Kidney (tissue), 14 donors: Measurements from ENCODE around the gene PPFIBP1. TPM values are rescaled to one million over a fixed set of nuclear protein-coding genes. Genes with fewer than 3 reads are reported as not detected.
"Not testable (repeated sequence)": the region's sequence is repeated elsewhere in the genome, so short reads cannot be mapped to it uniquely, and the experiment has no call there.

Experiments used
- DNase-seq, 5 donors: peaks; one replicate each; pipeline ENCODE4 v3.0.0-alpha.2; 2013 to 2020
- FAIRE-seq: peaks from 2 replicates; lab custom pipeline; 2012; peaks lifted over from hg19 to GRCh38; lab: Jason Lieb, UNC
- H3K27ac ChIP-seq, 2 donors: one replicate each; pipeline ENCODE4 v1.7.0; 2013; ENCODE audit warnings: low read depth in 2 of 2, low read length in 2 of 2, inconsistent platforms in 1 of 2
- H3K27me3 ChIP-seq: one replicate; pipeline ENCODE4 v1.7.1; 2013; ENCODE audit warnings: low read length, inconsistent platforms; ENCODE audit not compliant: control insufficient read depth, insufficient read depth
- H3K36me3 ChIP-seq, 3 donors: one replicate each; pipeline versions ENCODE4 v1.7.0 to v1.7.1; 2013; ENCODE audit warnings: low read length in 3 of 3, control low read depth in 1 of 3, inconsistent platforms in 1 of 3; ENCODE audit not compliant: insufficient read depth in 3 of 3, control insufficient read depth in 2 of 3
- H3K4me1 ChIP-seq, 3 donors: one replicate each; pipeline versions ENCODE4 v1.7.0 to v1.7.1; 2013; ENCODE audit warnings: low read length in 3 of 3, inconsistent platforms in 1 of 3, low read depth in 1 of 3; ENCODE audit not compliant: control insufficient read depth in 2 of 3, insufficient read depth in 2 of 3
- H3K4me3 ChIP-seq, 3 donors: one replicate each; pipeline versions ENCODE4 v1.7.0 to v1.8.1; 2013; ENCODE audit warnings: low read length in 3 of 3, control low read depth in 1 of 3, inconsistent platforms in 1 of 3
- H3K9ac ChIP-seq, 3 donors: one replicate each; pipeline versions ENCODE4 v1.7.0 to v1.7.1; 2013; ENCODE audit warnings: low read length in 3 of 3, control low read depth in 1 of 3, inconsistent platforms in 1 of 3
- H3K9me3 ChIP-seq, 3 donors: one replicate each; pipeline versions ENCODE4 v1.7.0 to v1.7.1; 2013; ENCODE audit warnings: low read length in 3 of 3, control low read depth in 1 of 3, inconsistent platforms in 1 of 3; ENCODE audit not compliant: control insufficient read depth in 2 of 3, insufficient read depth in 1 of 3
- intact Hi-C: fragments of 100-400 bp; cut with DNase I; formaldehyde crosslinking; loops from one replicate; pipeline ENCODE4 v1.11.1; 2022
- polyA plus RNA-seq: library from polyadenylated mRNA; stranded (reverse); fragments of 350-450 nt; fragmentation: Illumina TruSeq; extraction: RNeasy Lipid Tissue Mini Kit (QIAGEN cat#74804); gene quantifications from one replicate; pipeline ENCODE4 v1.2.3, GENCODE V29; 2014; ENCODE audit warnings: low read depth, low replicate concordance; ENCODE audit not compliant: insufficient read depth
- total RNA-seq: library from RNA; stranded (reverse); fragmentation: NEBNext Ultra II Directional; extraction: Animal tissue kit (Norgen Biotek cat#: 25700); gene quantifications from one replicate; pipeline ENCODE4 v1.2.1, GENCODE V29; 2021
- TF ChIP-seq, protein P1 (sequence below): IDR thresholded peaks from 3 replicates; pipeline ENCODE4 v1.5.1; 2012; ENCODE audit warnings: mild to moderate bottlenecking, moderate library complexity, borderline replicate concordance; ENCODE audit not compliant: insufficient read depth; ENCODE audit errors: extremely low read depth
- donor health status: control.
- donor health status: control.
- donor health status: control.
- donor health status: control.
- donor health status: control.
- donor health status: DM: yes; HTN: yes; CAD: no.
- donor health status: Normal renal cell carcinoma (clear cell type).

PPFIBP1 gene
- total and polyA plus RNA-seq, 2 donors from 2014 or later: 12.7 to 175 TPM

DNA sequence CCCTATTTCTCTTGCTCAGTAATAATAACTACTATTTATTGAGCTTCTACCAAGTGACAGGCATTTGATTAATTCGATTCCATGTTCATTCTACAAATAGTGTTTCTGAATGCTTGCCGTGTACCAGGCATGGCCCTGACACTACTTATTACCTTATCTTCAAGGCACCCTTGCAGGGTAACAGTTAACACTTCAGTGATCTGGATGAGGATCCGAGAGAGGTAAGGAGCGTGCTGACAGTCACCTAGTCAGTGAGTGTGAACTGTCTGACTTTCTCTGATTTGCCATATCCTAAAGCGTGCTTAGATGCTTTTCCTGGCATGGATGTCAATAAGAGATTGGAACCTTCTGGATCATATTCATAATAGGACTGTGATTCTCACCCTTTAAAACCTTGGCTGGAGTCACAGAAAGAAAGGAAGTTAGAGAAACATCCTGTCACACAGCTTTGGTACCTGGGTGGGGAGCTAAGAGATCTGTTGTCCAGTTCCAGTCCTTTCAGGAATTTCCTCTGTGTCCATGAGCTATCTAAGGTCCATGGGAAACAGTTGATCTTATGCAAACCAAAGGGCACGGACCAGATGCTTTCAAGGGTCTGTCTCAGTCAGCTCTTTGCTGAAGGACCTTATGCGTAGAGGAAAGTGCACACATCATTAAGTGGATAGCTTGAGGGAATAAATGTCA lies 54.8 kb downstream of the PPFIBP1 start:
- H3K27ac ChIP-seq: peak overlapping the region in 1 of 2 donors; percentile 70
- no peak for FAIRE-seq
- intact Hi-C loops: no loop called here

DNA sequence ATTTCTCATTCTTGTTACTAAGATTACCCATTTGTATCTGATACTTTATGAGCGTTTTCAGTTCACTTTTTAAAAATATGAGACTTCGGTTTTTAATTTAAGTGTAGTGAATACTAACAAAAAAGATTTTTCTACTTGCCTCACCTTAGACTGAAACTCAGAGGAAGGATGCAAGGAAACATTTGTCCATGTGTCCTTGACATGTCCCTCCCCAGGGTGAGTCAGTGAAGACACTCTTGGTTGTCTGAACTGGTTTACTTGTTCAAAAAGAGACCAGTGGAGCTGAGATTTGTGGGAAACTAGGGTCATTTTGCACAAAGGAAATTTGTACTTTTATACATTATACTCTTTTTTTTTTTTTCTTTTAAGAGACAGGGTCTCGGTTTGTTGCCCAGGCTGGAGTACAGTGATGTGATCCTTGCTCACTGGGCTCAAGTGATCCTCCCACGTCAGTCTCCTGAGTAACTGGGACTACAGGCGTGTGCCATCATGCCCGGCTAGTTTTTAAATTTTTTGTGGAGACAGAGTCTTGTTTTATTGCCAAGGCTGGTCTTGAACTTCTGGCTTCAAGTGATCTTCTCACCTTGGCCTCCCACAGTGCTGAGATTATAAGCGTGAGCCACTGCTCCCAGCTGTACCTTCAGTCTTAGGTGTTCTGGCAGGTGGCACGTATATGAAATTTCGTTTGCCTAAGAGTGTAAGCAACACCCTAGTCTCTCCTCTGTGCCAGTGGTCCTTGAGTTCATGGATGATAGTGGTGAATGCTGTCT lies 56.7 kb downstream of the PPFIBP1 start:
- H3K36me3 ChIP-seq: peaks cover 4 to 11% (median 5%) of the 10 kb centered on the region in 3 donors
- H3K4me1 ChIP-seq: peaks cover 0 to 21% (median 10%) of the 10 kb centered on the region in 3 donors
- TF ChIP-seq, protein P1, sequence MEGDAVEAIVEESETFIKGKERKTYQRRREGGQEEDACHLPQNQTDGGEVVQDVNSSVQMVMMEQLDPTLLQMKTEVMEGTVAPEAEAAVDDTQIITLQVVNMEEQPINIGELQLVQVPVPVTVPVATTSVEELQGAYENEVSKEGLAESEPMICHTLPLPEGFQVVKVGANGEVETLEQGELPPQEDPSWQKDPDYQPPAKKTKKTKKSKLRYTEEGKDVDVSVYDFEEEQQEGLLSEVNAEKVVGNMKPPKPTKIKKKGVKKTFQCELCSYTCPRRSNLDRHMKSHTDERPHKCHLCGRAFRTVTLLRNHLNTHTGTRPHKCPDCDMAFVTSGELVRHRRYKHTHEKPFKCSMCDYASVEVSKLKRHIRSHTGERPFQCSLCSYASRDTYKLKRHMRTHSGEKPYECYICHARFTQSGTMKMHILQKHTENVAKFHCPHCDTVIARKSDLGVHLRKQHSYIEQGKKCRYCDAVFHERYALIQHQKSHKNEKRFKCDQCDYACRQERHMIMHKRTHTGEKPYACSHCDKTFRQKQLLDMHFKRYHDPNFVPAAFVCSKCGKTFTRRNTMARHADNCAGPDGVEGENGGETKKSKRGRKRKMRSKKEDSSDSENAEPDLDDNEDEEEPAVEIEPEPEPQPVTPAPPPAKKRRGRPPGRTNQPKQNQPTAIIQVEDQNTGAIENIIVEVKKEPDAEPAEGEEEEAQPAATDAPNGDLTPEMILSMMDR: no peak
- H3K27me3 ChIP-seq: no peaks in the 10 kb centered on the region
- no peaks in the 10 kb centered on the region for H3K9me3 ChIP-seq
- no peak overlapping the region for H3K4me3 ChIP-seq
- no peak for DNase-seq
- H3K27ac ChIP-seq: peak overlapping the region; percentile 6 to 36
- intact Hi-C loops: no loop called here
- FAIRE-seq: no peak
- H3K9ac ChIP-seq: no peak overlapping the region

More for the DNA sequence above, 54.8 kb downstream of the PPFIBP1 start:
- H3K4me3 ChIP-seq: peak overlapping the region in 1 of 3 donors; percentile 3
- H3K36me3 ChIP-seq: peaks cover 4 to 11% (median 5%) of the 10 kb centered on the region in 3 donors
- peaks cover 0 to 9% (median 8%) of the 10 kb centered on the region in 3 donors for H3K4me1 ChIP-seq
- TF ChIP-seq, protein P1: no peak
- H3K9me3 ChIP-seq: no peaks in the 10 kb centered on the region
- DNase-seq: no peak
- H3K9ac ChIP-seq: no peak overlapping the region
- no peaks in the 10 kb centered on the region for H3K27me3 ChIP-seq

- H3K4me3 ChIP-seq, FAIRE-seq, H3K9ac ChIP-seq, intact Hi-C loops, DNase-seq, H3K27me3 ChIP-seq, H3K9me3 ChIP-seq: not testable (repeated sequence)
- H3K4me1 ChIP-seq: peaks cover 0 to 21% (median 10%) of the 10 kb centered on the region in 3 donors
- H3K36me3 ChIP-seq: peaks cover 4 to 11% (median 5%) of the 10 kb centered on the region in 3 donors
- H3K27ac ChIP-seq: peak overlapping the region; percentile 6 to 36
Observed at GRCh38 chr12:27581331-27581671, 57.3 kb downstream of the PPFIBP1 start.

GRCh38 chr12:27581833-27582232 lies 57.8 kb downstream of the PPFIBP1 start:
- H3K4me3 ChIP-seq, intact Hi-C loops, DNase-seq, H3K27me3 ChIP-seq, H3K9me3 ChIP-seq, H3K9ac ChIP-seq, H3K27ac ChIP-seq, FAIRE-seq: not testable (repeated sequence)
- Histone ChIP-seq H3K4me1 (peaks cover 0 to 21% (median 10%) of the 10 kb centered on the region in 3 donors), H3K36me3 (peaks cover 4 to 11% (median 5%) of the 10 kb centered on the region in 3 donors)

DNA sequence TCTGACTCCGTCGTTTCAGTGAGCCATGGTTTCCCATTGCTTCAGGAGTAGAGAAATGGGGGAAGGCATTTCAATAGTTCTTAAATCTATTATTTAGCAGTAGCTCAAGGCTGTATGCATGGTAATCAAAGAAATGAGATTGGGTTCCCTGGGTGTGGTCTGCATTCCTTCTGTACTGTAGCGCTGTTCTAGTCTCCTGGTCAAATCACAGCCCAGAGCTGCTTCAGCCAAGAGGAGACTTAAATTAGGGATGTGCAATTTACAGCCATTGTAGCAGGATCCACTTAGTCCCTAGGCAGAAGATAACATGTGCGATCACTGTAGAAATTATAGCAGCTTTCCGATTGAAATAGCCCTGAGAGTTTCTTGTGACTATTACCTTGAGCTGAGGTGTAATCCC lies 58.4 kb downstream of the PPFIBP1 start:
- intact Hi-C loops, DNase-seq, H3K9me3 ChIP-seq, H3K27me3 ChIP-seq, H3K9ac ChIP-seq, FAIRE-seq, H3K4me3 ChIP-seq: not testable (repeated sequence)
- Histone ChIP-seq H3K27ac (peak overlapping the region in 1 of 2 donors; percentile 52), H3K4me1 (peaks cover 0 to 17% (median 6%) of the 10 kb centered on the region in 3 donors), H3K36me3 (peaks cover 4 to 11% (median 5%) of the 10 kb centered on the region in 3 donors)
